Lower leg skin (tissue), 4 donors: ENCODE results near the gene DIS3L2. TPM values are rescaled to one million over a fixed set of nuclear protein-coding genes. Genes with fewer than 3 reads are reported as not detected.
"Not testable (repeated sequence)": the region's sequence is repeated elsewhere in the genome, so short reads cannot be mapped to it uniquely, and the experiment has no call there.

Experiments used
- DNase-seq, 2 donors: peaks; one replicate each; pipeline ENCODE4 v3.0.0-alpha.2; 2019; ENCODE audit warnings: low spot score in 2 of 2
- H3K4me3 ChIP-seq: fragments of 200-600 bp; sonication (generic); 2 replicates; pipeline ENCODE4 v1.5.1; 2017; ENCODE audit warnings: mild to moderate bottlenecking, low read depth; ENCODE audit not compliant: poor library complexity, severe bottlenecking
- POLR2A ChIP-seq, 2 donors: fragments of 450-650 bp; IDR thresholded peaks; one replicate each; pipeline ENCODE4 v1.6.1; 2016 to 2017; ENCODE audit warnings: antibody characterized with exemption in 2 of 2, mild to moderate bottlenecking in 1 of 2, moderate library complexity in 1 of 2
- WGBS, 2 donors: methylation state at CpG; one replicate each; pipeline ENCODE4 v1.1.5; 2018; 5-methylcytosine and 5-hydroxymethylcytosine counted together
- intact Hi-C: fragments of 100-400 bp; cut with DNase I; formaldehyde crosslinking; loops from one replicate; pipeline ENCODE4 v1.15.0; 2023; ENCODE audit warnings: low total_unique reads
- total RNA-seq, 4 donors: library from RNA; depleted of rRNA; stranded (reverse); fragments of >200 nt; gene quantifications; one replicate each; pipeline ENCODE4 v1.1.0, GENCODE V29; 2016
- TF ChIP-seq, protein P1 (sequence below), 3 donors: fragments of 450-650 bp; IDR thresholded peaks; one replicate each; pipeline ENCODE4 v1.5.1; 2016; ENCODE audit warnings: antibody characterized with exemption in 3 of 3, mild to moderate bottlenecking in 3 of 3, moderate library complexity in 2 of 3

DIS3L2 gene
- total RNA-seq, 4 donors from 2014 or later, result 26.4 to 39.0 (median 34.4) TPM

DNA sequence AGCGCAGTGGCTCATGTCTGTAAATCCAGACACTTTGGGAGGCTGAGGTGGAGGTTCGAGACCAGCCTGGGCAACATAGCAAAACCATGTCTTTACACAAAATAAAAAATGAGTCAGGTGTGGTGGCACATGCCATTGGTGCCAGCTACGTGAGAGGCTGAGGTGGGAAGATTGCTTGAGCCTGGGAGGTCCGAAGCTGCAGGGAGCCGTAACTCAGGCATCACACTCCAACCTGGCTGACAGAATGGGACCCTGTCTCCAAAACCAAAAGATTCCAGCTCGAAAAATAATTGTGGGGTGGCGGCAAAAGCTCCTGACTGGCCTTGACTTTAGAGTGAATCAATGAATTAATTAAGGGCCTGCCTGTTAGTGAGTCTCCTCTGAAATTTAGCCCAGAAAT, 415.8 kb downstream of the DIS3L2 start:
- 86 to 92% methylated on average over 7 of the region's 7 CpGs for WGBS, 2 donors
- no peak for TF ChIP-seq POLR2A (IDR thresholded peaks at IDR 0.05)
- TF ChIP-seq, protein P1, sequence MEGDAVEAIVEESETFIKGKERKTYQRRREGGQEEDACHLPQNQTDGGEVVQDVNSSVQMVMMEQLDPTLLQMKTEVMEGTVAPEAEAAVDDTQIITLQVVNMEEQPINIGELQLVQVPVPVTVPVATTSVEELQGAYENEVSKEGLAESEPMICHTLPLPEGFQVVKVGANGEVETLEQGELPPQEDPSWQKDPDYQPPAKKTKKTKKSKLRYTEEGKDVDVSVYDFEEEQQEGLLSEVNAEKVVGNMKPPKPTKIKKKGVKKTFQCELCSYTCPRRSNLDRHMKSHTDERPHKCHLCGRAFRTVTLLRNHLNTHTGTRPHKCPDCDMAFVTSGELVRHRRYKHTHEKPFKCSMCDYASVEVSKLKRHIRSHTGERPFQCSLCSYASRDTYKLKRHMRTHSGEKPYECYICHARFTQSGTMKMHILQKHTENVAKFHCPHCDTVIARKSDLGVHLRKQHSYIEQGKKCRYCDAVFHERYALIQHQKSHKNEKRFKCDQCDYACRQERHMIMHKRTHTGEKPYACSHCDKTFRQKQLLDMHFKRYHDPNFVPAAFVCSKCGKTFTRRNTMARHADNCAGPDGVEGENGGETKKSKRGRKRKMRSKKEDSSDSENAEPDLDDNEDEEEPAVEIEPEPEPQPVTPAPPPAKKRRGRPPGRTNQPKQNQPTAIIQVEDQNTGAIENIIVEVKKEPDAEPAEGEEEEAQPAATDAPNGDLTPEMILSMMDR (IDR thresholded peaks at IDR 0.05), result no peak

DNA sequence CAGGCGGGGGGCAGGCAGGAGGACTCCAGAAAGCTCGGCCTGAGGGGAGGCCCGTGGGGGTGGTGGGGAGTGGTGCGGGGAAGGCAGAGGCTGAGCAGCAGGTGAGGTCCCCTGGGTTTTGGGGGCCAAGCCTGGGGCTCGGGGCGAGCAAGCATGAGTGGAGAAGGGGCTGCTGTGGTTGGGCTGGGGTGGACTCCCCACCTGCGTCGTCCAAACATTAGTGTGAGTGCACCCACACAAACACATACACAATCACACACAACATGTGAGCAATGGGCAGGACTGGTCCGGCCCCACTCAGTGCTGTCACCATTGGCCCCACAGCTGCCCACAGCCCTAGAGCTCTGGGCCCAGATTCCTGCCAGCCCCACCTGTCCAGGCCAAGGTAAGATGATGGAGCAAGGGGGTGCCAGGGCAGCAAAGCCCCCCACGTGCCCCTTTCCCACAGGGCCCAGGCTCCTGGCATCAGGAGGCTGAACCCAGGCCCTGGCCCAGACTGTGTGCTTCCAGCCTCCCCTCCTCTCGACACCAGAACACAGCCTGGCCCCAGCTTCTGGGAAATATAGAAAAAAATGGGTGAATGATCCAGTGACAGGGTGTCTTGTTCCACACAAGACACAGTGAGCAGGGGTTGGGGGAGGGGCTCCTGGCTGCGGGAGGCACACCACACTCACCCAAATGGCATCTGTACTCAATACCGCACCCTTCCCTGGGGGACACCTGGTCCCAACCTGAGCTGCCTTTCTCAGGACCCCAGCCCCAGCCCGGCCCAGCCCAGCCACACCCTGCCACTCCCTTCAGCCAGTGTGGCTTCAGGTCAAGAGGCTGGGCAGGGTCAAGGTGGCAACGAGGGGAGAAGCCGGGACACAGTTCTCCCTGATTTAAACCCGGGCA, 416.6 kb downstream of the DIS3L2 start:
- no peak overlapping the region for H3K4me3 ChIP-seq
- no peak for DNase-seq
- TF ChIP-seq, protein P1 (IDR thresholded peaks at IDR 0.05), result no peak
- no peak for TF ChIP-seq POLR2A (IDR thresholded peaks at IDR 0.05)
- intact Hi-C loops, result no loop called here
- WGBS, 2 donors, result 73 to 79% methylated on average over 15 to 16 of the region's 17 CpGs

More for the DNA sequence above, 415.8 kb downstream of the DIS3L2 start:
- intact Hi-C loops, result no loop called here
- no peak for DNase-seq
- no peak overlapping the region for H3K4me3 ChIP-seq

DNA sequence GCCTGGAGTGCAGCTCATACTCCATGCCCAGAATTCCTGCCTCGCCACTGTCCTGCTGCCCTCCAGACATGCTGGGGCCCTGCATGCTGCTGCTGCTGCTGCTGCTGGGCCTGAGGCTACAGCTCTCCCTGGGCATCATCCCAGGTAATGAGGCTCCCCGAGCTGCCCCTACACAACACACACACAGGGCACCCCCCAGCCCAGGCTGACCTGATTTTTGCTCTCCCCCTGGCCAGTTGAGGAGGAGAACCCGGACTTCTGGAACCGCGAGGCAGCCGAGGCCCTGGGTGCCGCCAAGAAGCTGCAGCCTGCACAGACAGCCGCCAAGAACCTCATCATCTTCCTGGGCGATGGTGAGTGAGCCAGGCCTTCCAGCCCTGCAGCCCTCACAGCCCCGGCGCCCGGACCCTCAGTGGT, 417.2 kb downstream of the DIS3L2 start, which contains the start of gene ALPP:
Gene ALPP, plus strand, starts transcription at position 17 of the 417 bp plus-strand sequence. Its CDS starts 52 bp downstream, at position 69.
- not testable (repeated sequence) for DNase-seq
- 50 to 69% methylated on average over 2 to 11 of the region's 12 CpGs for WGBS, 2 donors

DNA sequence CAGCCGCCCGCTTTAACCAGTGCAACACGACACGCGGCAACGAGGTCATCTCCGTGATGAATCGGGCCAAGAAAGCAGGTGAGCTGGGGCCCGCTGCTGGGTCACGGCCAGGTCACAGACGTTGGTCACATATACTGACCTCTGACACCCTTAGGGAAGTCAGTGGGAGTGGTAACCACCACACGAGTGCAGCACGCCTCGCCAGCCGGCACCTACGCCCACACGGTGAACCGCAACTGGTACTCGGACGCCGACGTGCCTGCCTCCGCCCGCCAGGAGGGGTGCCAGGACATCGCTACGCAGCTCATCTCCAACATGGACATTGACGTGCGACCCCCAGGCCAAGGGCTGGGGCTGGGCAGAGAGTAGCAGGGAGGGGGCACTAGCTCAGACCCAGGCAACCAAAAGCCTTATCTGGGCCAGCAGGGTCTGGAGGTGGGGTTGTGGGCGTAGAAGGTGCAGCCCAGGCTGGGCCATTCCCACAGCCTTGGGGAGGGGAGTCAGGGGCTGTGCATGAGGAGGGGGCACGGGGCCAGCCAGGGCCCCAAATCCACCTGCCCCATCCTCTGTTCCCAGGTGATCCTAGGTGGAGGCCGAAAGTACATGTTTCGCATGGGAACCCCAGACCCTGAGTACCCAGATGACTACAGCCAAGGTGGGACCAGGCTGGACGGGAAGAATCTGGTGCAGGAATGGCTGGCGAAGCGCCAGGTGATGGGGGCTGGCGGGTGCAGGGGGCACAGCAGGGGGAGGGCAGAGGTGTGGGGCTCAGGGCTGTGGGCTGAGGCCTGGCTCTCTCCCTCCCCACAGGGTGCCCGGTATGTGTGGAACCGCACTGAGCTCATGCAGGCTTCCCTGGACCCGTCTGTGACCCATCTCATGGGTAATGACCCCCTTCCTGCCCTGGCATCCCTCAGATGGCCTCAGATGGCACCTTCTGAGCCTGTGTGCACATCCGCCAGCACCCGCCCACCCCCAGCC, 418.4 kb downstream of the DIS3L2 start:
- H3K4me3 ChIP-seq, intact Hi-C loops, DNase-seq: not testable (repeated sequence)
- WGBS, 2 donors, result 86 to 87% methylated on average over 29 to 37 of the region's 41 CpGs

More for the DNA sequence above, 417.2 kb downstream of the DIS3L2 start, which contains the start of gene ALPP:
- intact Hi-C loops, H3K4me3 ChIP-seq: not testable (repeated sequence)

DNA sequence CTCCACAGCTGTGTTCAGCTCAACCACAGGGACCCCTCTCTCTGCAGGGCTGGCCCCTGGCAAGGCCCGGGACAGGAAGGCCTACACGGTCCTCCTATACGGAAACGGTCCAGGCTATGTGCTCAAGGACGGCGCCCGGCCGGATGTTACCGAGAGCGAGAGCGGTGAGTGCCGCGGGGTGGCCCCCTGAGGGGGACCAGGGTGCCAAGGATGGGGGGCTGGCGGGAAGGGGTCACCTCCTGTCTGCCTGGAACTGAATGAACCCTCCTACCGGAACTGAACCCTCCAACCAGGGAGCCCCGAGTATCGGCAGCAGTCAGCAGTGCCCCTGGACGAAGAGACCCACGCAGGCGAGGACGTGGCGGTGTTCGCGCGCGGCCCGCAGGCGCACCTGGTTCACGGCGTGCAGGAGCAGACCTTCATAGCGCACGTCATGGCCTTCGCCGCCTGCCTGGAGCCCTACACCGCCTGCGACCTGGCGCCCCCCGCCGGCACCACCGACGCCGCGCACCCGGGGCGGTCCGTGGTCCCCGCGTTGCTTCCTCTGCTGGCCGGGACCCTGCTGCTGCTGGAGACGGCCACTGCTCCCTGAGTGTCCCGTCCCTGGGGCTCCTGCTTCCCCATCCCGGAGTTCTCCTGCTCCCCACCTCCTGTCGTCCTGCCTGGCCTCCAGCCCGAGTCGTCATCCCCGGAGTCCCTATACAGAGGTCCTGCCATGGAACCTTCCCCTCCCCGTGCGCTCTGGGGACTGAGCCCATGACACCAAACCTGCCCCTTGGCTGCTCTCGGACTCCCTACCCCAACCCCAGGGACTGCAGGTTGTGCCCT, 419.9 kb downstream of the DIS3L2 start:
- intact Hi-C loops, H3K4me3 ChIP-seq, DNase-seq: not testable (repeated sequence)
- 27 to 32% methylated on average over 34 of the region's 59 CpGs for WGBS, 2 donors

DNA sequence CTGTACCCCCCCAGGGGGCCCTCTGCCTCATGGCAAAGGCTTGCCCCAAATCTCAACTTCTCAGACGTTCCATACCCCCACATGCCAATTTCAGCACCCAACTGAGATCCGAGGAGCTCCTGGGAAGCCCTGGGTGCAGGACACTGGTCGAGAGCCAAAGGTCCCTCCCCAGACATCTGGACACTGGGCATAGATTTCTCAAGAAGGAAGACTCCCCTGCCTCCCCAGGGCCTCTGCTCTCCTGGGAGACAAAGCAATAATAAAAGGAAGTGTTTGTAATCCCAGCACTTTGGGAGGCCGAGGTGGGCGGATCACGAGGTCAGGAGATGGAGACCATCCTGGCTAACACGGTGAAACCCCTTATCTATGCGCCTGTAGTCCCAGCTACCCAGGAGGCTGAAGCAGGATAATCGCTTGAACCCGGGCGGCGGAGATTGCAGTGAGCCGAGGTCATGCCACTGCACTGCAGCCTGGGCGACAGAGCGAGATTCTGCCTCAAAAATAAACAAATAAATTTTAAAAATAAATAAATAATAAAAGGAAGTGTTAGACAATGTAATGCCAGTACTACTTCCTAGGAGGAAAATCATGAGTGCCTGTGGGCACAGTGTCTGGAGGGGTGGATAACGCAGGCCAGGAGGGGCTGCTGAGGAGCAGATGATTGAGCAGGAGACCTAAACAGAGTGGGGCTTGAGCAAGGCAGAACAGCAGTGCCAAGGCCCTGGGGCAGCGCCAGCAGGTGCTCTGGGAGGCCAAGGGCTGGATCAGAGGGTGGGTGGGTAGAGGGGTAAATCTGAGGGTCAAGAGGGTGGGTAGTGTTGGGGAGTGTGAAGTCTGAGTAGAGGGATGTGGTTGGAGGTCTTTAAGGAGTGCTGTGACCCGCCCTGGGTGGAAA, 421.1 kb downstream of the DIS3L2 start:
- no peak for DNase-seq
- TF ChIP-seq POLR2A (IDR thresholded peaks at IDR 0.05), result no peak
- TF ChIP-seq, protein P1 (IDR thresholded peaks at IDR 0.05), result no peak
- intact Hi-C loops, result no loop called here
- no peak overlapping the region for H3K4me3 ChIP-seq
- 65 to 67% methylated on average over 18 of the region's 18 CpGs for WGBS, 2 donors
